NCI-H1436 (cell line): ENCODE measurements around the gene CBX7.

ENCODE experiments used
- DNase-seq: peaks from one replicate; lab custom pipeline; 2025; lab: John Stamatoyannopoulos, UW

CBX7 gene

GRCh38 chr22:39091126-39092081, 61.1 kb downstream of the CBX7 start:
- DNase-seq: no peak

GRCh38 chr22:39090426-39091064, 61.9 kb downstream of the CBX7 start:
- no peak for DNase-seq

- no peak for DNase-seq
Measured at GRCh38 chr22:39089928-39090327, 62.6 kb downstream of the CBX7 start.

- DNase-seq: no peak
Measured at GRCh38 chr22:39088685-39089032, 63.8 kb downstream of the CBX7 start.

- DNase-seq: peak; percentile 28
Measured at GRCh38 chr22:39087881-39088684, 64.4 kb downstream of the CBX7 start.

GRCh38 chr22:39087098-39087497, 65.4 kb downstream of the CBX7 start:
- DNase-seq: no peak

GRCh38 chr22:39084666-39085065, 67.8 kb downstream of the CBX7 start:
- no peak for DNase-seq

GRCh38 chr22:39083212-39084165, 69.0 kb downstream of the CBX7 start:
- no peak for DNase-seq

- no peak for DNase-seq
Measured at GRCh38 chr22:39081598-39081997, 70.9 kb downstream of the CBX7 start.

- no peak for DNase-seq
Measured at GRCh38 chr22:39081016-39081415, 71.5 kb downstream of the CBX7 start.
